Measurements from ENCODE around the gene BNIP2. TPM values are rescaled to one million over a fixed set of nuclear protein-coding genes. Genes with fewer than 3 reads are reported as not detected.

The BNIP2 gene
- total and polyA plus RNA-seq, 4 donors: 17.4 to 73.6 (median 29.6) TPM

DNA sequence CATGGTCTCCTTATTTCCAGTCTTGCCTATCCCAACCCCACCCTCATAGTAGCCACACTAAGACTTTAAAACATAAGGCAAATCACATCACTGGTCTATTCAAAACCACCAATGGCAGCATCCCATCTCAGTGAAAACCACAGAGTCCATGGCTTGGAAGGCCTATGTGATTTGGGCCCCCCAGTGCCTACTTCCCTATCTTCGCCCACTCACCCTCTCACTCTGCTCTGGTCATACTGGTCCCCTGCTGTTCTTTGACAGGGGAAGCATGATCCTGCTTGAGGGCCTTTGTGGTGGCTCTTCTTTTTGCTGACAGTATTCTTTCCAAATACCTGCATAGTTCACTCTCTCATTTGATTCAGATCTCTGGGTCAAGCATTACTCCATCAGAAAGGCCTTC lies 35.1 kb downstream of the BNIP2 start:
- TF ChIP-seq EGR1 (IDR thresholded peaks at IDR 0.05; ENCODE audit: low read depth in 2 of 2): no peak
- TF ChIP-seq FOXA1 (IDR thresholded peaks at IDR 0.05): no peak
- TF ChIP-seq FOXA2 (IDR thresholded peaks at IDR 0.05): no peak
- TF ChIP-seq NR2F2 (IDR thresholded peaks at IDR 0.05): no peak
- TF ChIP-seq HNF4A (conservative IDR thresholded peaks at IDR 0.05): no peak
- peaks cover 9 to 25% (median 19%) of the 10 kb centered on the region in 4 donors for H3K4me1 ChIP-seq (ENCODE audit: control insufficient read depth in 4 of 4, insufficient read depth in 4 of 4, low read length in 3 of 4)
- 88% methylated on average over 1 of the region's 1 CpG for WGBS
- H3K27ac ChIP-seq (ENCODE audit: low read depth in 1 of 2, low read length in 2 of 2): no peak overlapping the region
- peaks cover 1 to 32% (median 18%) of the 10 kb centered on the region in 4 donors for H3K36me3 ChIP-seq (ENCODE audit: control insufficient read depth in 4 of 4, insufficient read depth in 3 of 4, low read depth in 1 of 4, low read length in 3 of 4)
- H3K27me3 ChIP-seq (ENCODE audit: control insufficient read depth in 4 of 4, insufficient read depth in 4 of 4, low read length in 3 of 4): no peaks in the 10 kb centered on the region
- no peak for DNase-seq (ENCODE audit: low spot score)
- H3K4me3 ChIP-seq (ENCODE audit: low read depth in 1 of 3, low read length in 3 of 3): no peak overlapping the region
- no peaks in the 10 kb centered on the region for H3K9me3 ChIP-seq (ENCODE audit: control insufficient read depth in 4 of 4, low read length in 3 of 4)
- no peak overlapping the region for H3K9ac ChIP-seq (ENCODE audit: low read depth in 1 of 2, low read length in 2 of 2)

DNA sequence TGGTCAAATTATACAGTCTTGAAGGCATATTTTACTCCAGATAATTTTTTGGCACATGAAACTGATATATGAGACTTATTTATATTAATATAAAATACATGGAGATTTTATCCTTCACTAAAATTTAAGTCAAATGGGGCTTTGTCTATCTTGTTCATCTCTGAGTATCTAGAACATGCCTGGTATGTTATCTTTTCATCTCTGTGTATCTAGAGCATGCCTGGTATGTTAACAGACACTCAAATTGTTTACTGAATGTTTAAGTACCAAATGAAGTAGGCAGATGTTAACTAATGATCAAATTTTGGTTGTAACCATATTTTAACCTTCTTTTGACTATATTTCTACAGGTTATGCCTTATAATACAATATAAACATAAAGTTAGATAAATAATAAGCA lies 39.5 kb downstream of the BNIP2 start:
- Histone ChIP-seq H3K36me3 (ENCODE audit: control insufficient read depth in 4 of 4, insufficient read depth in 3 of 4, low read depth in 1 of 4, low read length in 3 of 4) (peaks cover 3 to 40% (median 24%) of the 10 kb centered on the region in 4 donors), H3K27ac (ENCODE audit: low read depth in 1 of 2, low read length in 2 of 2) (no peak overlapping the region), H3K9ac (ENCODE audit: low read depth in 1 of 2, low read length in 2 of 2) (no peak overlapping the region), H3K4me3 (ENCODE audit: low read depth in 1 of 3, low read length in 3 of 3) (no peak overlapping the region), H3K27me3 (ENCODE audit: control insufficient read depth in 4 of 4, insufficient read depth in 4 of 4, low read length in 3 of 4) (no peaks in the 10 kb centered on the region), H3K9me3 (ENCODE audit: control insufficient read depth in 4 of 4, low read length in 3 of 4) (no peaks in the 10 kb centered on the region), H3K4me1 (ENCODE audit: control insufficient read depth in 4 of 4, insufficient read depth in 4 of 4, low read length in 3 of 4) (no peaks in the 10 kb centered on the region)
- DNase-seq (ENCODE audit: low spot score): no peak
- TF ChIP-seq FOXA2 (IDR thresholded peaks at IDR 0.05): no peak

DNA sequence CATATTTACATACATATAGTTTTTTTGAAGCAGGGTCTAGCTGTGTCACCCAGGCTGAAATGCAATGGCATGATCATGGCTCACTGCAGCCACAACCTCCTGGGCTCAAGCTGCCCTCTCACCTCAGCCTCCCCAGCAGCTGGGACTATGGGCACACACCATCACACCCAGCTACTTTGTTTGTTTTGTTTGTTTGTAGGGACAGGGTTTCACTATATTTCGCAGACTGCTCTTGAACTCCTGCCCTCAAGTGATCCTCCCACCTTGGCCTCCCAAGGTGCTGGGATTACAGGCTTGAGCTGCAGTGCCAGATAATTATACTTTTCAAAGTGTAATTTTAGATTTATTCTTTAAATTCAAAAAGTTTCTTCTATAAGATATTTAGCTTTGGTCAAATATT lies 42.0 kb downstream of the BNIP2 start:
- no peak overlapping the region for H3K9ac ChIP-seq (ENCODE audit: low read depth in 1 of 2, low read length in 2 of 2)
- WGBS: 62% methylated on average over 1 of the region's 1 CpG
- H3K4me1 ChIP-seq (ENCODE audit: control insufficient read depth in 4 of 4, insufficient read depth in 4 of 4, low read length in 3 of 4): no peaks in the 10 kb centered on the region
- no peak for DNase-seq (ENCODE audit: low spot score)
- H3K27me3 ChIP-seq (ENCODE audit: control insufficient read depth in 4 of 4, insufficient read depth in 4 of 4, low read length in 3 of 4): no peaks in the 10 kb centered on the region
- TF ChIP-seq YY1 (IDR thresholded peaks at IDR 0.05) (no peak), NR2F2 (IDR thresholded peaks at IDR 0.05) (no peak), SP1 (IDR thresholded peaks at IDR 0.05) (no peak), RXRA (IDR thresholded peaks at IDR 0.05) (no peak), TAF1 (conservative IDR thresholded peaks at IDR 0.05) (no peak), HNF4G (IDR thresholded peaks at IDR 0.05) (no peak), FOXA1 (IDR thresholded peaks at IDR 0.05) (no peak), JUND (IDR thresholded peaks at IDR 0.05) (no peak), FOXA2 (IDR thresholded peaks at IDR 0.05) (no peak), GABPA (IDR thresholded peaks at IDR 0.05 in 1 of 2, conservative IDR thresholded peaks at IDR 0.05 in 1 of 2) (no peak), EGR1 (IDR thresholded peaks at IDR 0.05; ENCODE audit: low read depth in 2 of 2) (no peak)
- TF ChIP-seq, protein P1, sequence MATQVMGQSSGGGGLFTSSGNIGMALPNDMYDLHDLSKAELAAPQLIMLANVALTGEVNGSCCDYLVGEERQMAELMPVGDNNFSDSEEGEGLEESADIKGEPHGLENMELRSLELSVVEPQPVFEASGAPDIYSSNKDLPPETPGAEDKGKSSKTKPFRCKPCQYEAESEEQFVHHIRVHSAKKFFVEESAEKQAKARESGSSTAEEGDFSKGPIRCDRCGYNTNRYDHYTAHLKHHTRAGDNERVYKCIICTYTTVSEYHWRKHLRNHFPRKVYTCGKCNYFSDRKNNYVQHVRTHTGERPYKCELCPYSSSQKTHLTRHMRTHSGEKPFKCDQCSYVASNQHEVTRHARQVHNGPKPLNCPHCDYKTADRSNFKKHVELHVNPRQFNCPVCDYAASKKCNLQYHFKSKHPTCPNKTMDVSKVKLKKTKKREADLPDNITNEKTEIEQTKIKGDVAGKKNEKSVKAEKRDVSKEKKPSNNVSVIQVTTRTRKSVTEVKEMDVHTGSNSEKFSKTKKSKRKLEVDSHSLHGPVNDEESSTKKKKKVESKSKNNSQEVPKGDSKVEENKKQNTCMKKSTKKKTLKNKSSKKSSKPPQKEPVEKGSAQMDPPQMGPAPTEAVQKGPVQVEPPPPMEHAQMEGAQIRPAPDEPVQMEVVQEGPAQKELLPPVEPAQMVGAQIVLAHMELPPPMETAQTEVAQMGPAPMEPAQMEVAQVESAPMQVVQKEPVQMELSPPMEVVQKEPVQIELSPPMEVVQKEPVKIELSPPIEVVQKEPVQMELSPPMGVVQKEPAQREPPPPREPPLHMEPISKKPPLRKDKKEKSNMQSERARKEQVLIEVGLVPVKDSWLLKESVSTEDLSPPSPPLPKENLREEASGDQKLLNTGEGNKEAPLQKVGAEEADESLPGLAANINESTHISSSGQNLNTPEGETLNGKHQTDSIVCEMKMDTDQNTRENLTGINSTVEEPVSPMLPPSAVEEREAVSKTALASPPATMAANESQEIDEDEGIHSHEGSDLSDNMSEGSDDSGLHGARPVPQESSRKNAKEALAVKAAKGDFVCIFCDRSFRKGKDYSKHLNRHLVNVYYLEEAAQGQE (IDR thresholded peaks at IDR 0.05): no peak
- TF ChIP-seq, protein P2, sequence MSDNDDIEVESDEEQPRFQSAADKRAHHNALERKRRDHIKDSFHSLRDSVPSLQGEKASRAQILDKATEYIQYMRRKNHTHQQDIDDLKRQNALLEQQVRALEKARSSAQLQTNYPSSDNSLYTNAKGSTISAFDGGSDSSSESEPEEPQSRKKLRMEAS (IDR thresholded peaks at IDR 0.05): no peak
- TF ChIP-seq, protein P3, sequence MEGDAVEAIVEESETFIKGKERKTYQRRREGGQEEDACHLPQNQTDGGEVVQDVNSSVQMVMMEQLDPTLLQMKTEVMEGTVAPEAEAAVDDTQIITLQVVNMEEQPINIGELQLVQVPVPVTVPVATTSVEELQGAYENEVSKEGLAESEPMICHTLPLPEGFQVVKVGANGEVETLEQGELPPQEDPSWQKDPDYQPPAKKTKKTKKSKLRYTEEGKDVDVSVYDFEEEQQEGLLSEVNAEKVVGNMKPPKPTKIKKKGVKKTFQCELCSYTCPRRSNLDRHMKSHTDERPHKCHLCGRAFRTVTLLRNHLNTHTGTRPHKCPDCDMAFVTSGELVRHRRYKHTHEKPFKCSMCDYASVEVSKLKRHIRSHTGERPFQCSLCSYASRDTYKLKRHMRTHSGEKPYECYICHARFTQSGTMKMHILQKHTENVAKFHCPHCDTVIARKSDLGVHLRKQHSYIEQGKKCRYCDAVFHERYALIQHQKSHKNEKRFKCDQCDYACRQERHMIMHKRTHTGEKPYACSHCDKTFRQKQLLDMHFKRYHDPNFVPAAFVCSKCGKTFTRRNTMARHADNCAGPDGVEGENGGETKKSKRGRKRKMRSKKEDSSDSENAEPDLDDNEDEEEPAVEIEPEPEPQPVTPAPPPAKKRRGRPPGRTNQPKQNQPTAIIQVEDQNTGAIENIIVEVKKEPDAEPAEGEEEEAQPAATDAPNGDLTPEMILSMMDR (IDR thresholded peaks at IDR 0.05; ENCODE audit: low read depth, low read length, missing input control): no peak
- TF ChIP-seq, protein P4, sequence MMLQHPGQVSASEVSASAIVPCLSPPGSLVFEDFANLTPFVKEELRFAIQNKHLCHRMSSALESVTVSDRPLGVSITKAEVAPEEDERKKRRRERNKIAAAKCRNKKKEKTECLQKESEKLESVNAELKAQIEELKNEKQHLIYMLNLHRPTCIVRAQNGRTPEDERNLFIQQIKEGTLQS (IDR thresholded peaks at IDR 0.05): no peak
- TF ChIP-seq, protein P5, sequence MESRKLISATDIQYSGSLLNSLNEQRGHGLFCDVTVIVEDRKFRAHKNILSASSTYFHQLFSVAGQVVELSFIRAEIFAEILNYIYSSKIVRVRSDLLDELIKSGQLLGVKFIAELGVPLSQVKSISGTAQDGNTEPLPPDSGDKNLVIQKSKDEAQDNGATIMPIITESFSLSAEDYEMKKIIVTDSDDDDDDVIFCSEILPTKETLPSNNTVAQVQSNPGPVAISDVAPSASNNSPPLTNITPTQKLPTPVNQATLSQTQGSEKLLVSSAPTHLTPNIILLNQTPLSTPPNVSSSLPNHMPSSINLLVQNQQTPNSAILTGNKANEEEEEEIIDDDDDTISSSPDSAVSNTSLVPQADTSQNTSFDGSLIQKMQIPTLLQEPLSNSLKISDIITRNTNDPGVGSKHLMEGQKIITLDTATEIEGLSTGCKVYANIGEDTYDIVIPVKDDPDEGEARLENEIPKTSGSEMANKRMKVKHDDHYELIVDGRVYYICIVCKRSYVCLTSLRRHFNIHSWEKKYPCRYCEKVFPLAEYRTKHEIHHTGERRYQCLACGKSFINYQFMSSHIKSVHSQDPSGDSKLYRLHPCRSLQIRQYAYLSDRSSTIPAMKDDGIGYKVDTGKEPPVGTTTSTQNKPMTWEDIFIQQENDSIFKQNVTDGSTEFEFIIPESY (IDR thresholded peaks at IDR 0.05): no peak
- no peaks in the 10 kb centered on the region for H3K9me3 ChIP-seq (ENCODE audit: control insufficient read depth in 4 of 4, low read length in 3 of 4)
- no peak overlapping the region for H3K4me3 ChIP-seq (ENCODE audit: low read depth in 1 of 3, low read length in 3 of 3)
- no peak overlapping the region for H3K27ac ChIP-seq (ENCODE audit: low read depth in 1 of 2, low read length in 2 of 2)
- H3K36me3 ChIP-seq (ENCODE audit: control insufficient read depth in 4 of 4, insufficient read depth in 3 of 4, low read depth in 1 of 4, low read length in 3 of 4): peaks cover 3 to 37% (median 23%) of the 10 kb centered on the region in 4 donors

Measured in liver (tissue), 9 donors.